Breast epithelium (tissue), 4 donors: ENCODE measurements around the gene ZNF609. TPM values are rescaled to one million over a fixed set of nuclear protein-coding genes. Genes with fewer than 3 reads are reported as not detected.

ENCODE experiments used
- DNase-seq, 2 donors: peaks; one replicate each; pipeline ENCODE4 v3.0.0-alpha.2; 2019; ENCODE audit warnings: low spot score in 2 of 2
- H3K27ac ChIP-seq, 2 donors: fragments of 200-600 bp; sonication (generic) in 1 of 2; one replicate each; pipeline ENCODE4 v1.5.1; 2016 to 2019; ENCODE audit warnings: mild to moderate bottlenecking in 1 of 2
- H3K27me3 ChIP-seq, 2 donors: fragments of 200-600 bp; sonication (generic) in 1 of 2; one replicate each; pipeline versions ENCODE4 v1.5.1 to v1.6.0; 2017 to 2019; ENCODE audit warnings: control low read depth in 1 of 2, mild to moderate bottlenecking in 1 of 2
- H3K36me3 ChIP-seq: fragments of 200-600 bp; one replicate; pipeline ENCODE4 v1.5.1; 2019
- H3K4me1 ChIP-seq, 2 donors: fragments of 200-600 bp; sonication (generic); one replicate each; pipeline ENCODE4 v1.5.1; 2016 to 2019; ENCODE audit warnings: control low read depth in 1 of 2
- H3K4me3 ChIP-seq, 3 donors: fragments of 200-600 bp; sonication (generic); 1 replicate in 2 of 3; 2 replicates in 1 of 3; pipeline ENCODE4 v1.5.1; 2016 to 2019; ENCODE audit warnings: mild to moderate bottlenecking in 3 of 3, moderate library complexity in 2 of 3
- H3K9me3 ChIP-seq, 2 donors: fragments of 200-600 bp; sonication (generic) in 1 of 2; one replicate each; pipeline ENCODE4 v1.5.1; 2016 to 2019; ENCODE audit warnings: control low read depth in 1 of 2
- CTCF ChIP-seq, 3 donors: fragments of 450-650 bp; IDR thresholded peaks; one replicate each; pipeline ENCODE4 v1.5.1; 2016 to 2017; ENCODE audit warnings: antibody characterized with exemption in 3 of 3, mild to moderate bottlenecking in 3 of 3, moderate library complexity in 3 of 3
- POLR2A ChIP-seq: fragments of 450-650 bp; IDR thresholded peaks from one replicate; pipeline ENCODE4 v1.6.1; 2016; ENCODE audit warnings: antibody characterized with exemption, mild to moderate bottlenecking, moderate library complexity
- POLR2AphosphoS5 ChIP-seq, 3 donors: sonication (generic); formaldehyde crosslinking; IDR thresholded peaks; one replicate each; pipeline ENCODE4 v1.6.1; 2017; ENCODE audit warnings: antibody characterized with exemption in 3 of 3
- intact Hi-C: fragments of 100-400 bp; cut with DNase I; formaldehyde crosslinking; loops from one replicate; pipeline ENCODE4 v1.15.1; 2023; ENCODE audit warnings: low total_unique reads
- total RNA-seq, 3 donors: library from RNA; depleted of rRNA; stranded (reverse); fragments of >200 nt; gene quantifications; one replicate each; pipeline ENCODE4 v1.1.0, GENCODE V29; 2016

The ZNF609 gene
- total RNA-seq, 3 donors from 2014 or later, result 22.9 to 32.1 (median 29.2) TPM

- H3K36me3 ChIP-seq, result no peaks in the 10 kb centered on the region
- no peak overlapping the region for H3K27ac ChIP-seq
- DNase-seq, result peak in 1 of 2 donors; percentile 45
- intact Hi-C loops, result loop anchor here (5.0 to 10.0 kb wide), 2 partner anchors 41 to 139 kb away; partner anchors contain the start of gene PIF1
- no peak for TF ChIP-seq POLR2AphosphoS5 (IDR thresholded peaks at IDR 0.05)
- peak; percentile 77 to 83 (median 81) for TF ChIP-seq CTCF (IDR thresholded peaks at IDR 0.05)
- no peaks in the 10 kb centered on the region for H3K9me3 ChIP-seq
- H3K27me3 ChIP-seq, result no peaks in the 10 kb centered on the region
- H3K4me1 ChIP-seq, result peaks cover 0 to 3% of the 10 kb centered on the region in 2 donors
- no peak overlapping the region for H3K4me3 ChIP-seq
These were observed 225.9 kb downstream of the ZNF609 start for GRCh38 chr15:64686130-64686735.

- TF ChIP-seq POLR2AphosphoS5 (IDR thresholded peaks at IDR 0.05) (no peak), POLR2A (no peak), CTCF (IDR thresholded peaks at IDR 0.05) (no peak)
- H3K27ac ChIP-seq, result peak overlapping the region in 1 of 2 donors; percentile 49
- intact Hi-C loops, result loop anchor here (5.0 to 10.0 kb wide), 2 partner anchors 40 to 138 kb away; partner anchors contain the start of gene PIF1
- no peaks in the 10 kb centered on the region for H3K36me3 ChIP-seq
- no peak overlapping the region for H3K4me3 ChIP-seq
- no peaks in the 10 kb centered on the region for H3K27me3 ChIP-seq
- no peak for DNase-seq
- no peaks in the 10 kb centered on the region for H3K9me3 ChIP-seq
- peaks cover 0 to 3% of the 10 kb centered on the region in 2 donors for H3K4me1 ChIP-seq
These were observed 226.8 kb downstream of the ZNF609 start for GRCh38 chr15:64687172-64687571.

GRCh38 chr15:64687688-64688087, 227.3 kb downstream of the ZNF609 start:
- Histone ChIP-seq H3K4me1 (peaks cover 0 to 5% of the 10 kb centered on the region in 2 donors), H3K9me3 (no peaks in the 10 kb centered on the region), H3K4me3 (no peak overlapping the region), H3K36me3 (no peaks in the 10 kb centered on the region), H3K27ac (peak overlapping the region; percentile 36 to 49), H3K27me3 (no peaks in the 10 kb centered on the region)
- intact Hi-C loops, result loop anchor here (5.0 to 10.0 kb wide), 2 partner anchors 40 to 137 kb away; partner anchors contain the start of gene PIF1
- DNase-seq, result no peak
- TF ChIP-seq CTCF (IDR thresholded peaks at IDR 0.05) (no peak), POLR2AphosphoS5 (IDR thresholded peaks at IDR 0.05) (no peak), POLR2A (no peak)

- peaks cover 0 to 14% of the 10 kb centered on the region in 2 donors for H3K4me1 ChIP-seq
These were observed 228.4 kb downstream of the ZNF609 start for GRCh38 chr15:64688770-64689169.

More at GRCh38 chr15:64688770-64689169, 228.4 kb downstream of the ZNF609 start:
- Histone ChIP-seq H3K27me3 (no peaks in the 10 kb centered on the region), H3K27ac (peak overlapping the region; percentile 4 to 14), H3K9me3 (no peaks in the 10 kb centered on the region), H3K4me3 (no peak overlapping the region), H3K36me3 (no peaks in the 10 kb centered on the region)
- TF ChIP-seq POLR2A (no peak), CTCF (IDR thresholded peaks at IDR 0.05) (no peak), POLR2AphosphoS5 (IDR thresholded peaks at IDR 0.05) (no peak)
- intact Hi-C loops, result loop anchor here (5.0 to 10.0 kb wide), 2 partner anchors 39 to 136 kb away; partner anchors contain the start of gene PIF1
- no peak for DNase-seq
